Right lobe of liver (tissue), 6 donors: Measurements from ENCODE around the gene CHMP4A. TPM values are rescaled to one million over a fixed set of nuclear protein-coding genes. Genes with fewer than 3 reads are reported as not detected.

Experiments
- ATAC-seq, 4 donors: fragments of 200-7000 bp; cut with Tn5 transposase; one replicate each; pipeline ENCODE4 v1.9.1; 2020; ENCODE audit warnings: mild to moderate bottlenecking in 4 of 4, moderate library complexity in 4 of 4
- DNase-seq, 3 donors: peaks; one replicate each; pipeline ENCODE4 v3.0.0-alpha.2; 2020
- H3K27ac ChIP-seq, 3 donors: fragments of 200-600 bp; one replicate each; pipeline ENCODE4 v1.8.0; 2022
- H3K27me3 ChIP-seq, 2 donors: fragments of 200-600 bp; one replicate each; pipeline ENCODE4 v1.8.0; 2022
- H3K36me3 ChIP-seq, 4 donors: fragments of 200-600 bp; sonication (generic) in 1 of 4; one replicate each; pipeline versions ENCODE4 v1.5.1 to v1.8.0; 2017 to 2022; ENCODE audit warnings: control low read depth in 1 of 4
- H3K4me1 ChIP-seq, 4 donors: fragments of 200-600 bp; sonication (generic) in 1 of 4; one replicate each; pipeline versions ENCODE4 v1.5.1 to v1.8.0; 2017 to 2022; ENCODE audit warnings: control low read depth in 1 of 4
- H3K4me3 ChIP-seq, 3 donors: fragments of 200-600 bp; one replicate each; pipeline ENCODE4 v1.8.0; 2022
- H3K9me3 ChIP-seq, 4 donors: fragments of 200-600 bp; sonication (generic) in 1 of 4; one replicate each; pipeline versions ENCODE4 v1.5.1 to v1.8.0; 2017 to 2022; ENCODE audit warnings: control low read depth in 1 of 4
- CTCF ChIP-seq, 4 donors: fragments of 200-600 bp in 3 of 4; fragments of 450-650 bp in 1 of 4; IDR thresholded peaks; one replicate each; pipeline versions ENCODE4 v1.5.1 to v1.8.0; 2016 to 2022; ENCODE audit warnings: antibody characterized with exemption in 4 of 4, mild to moderate bottlenecking in 2 of 4
- POLR2A ChIP-seq: fragments of 450-650 bp; IDR thresholded peaks from one replicate; pipeline ENCODE4 v1.6.1; 2017; ENCODE audit warnings: antibody characterized with exemption, mild to moderate bottlenecking
- WGBS: methylation state at CpG from one replicate; pipeline ENCODE4 v1.1.6; 2018; ENCODE audit warnings: low coverage, low lambda C conversion rate; ENCODE audit not compliant: insufficient coverage; ENCODE audit errors: missing lambda C conversion rate; 5-methylcytosine and 5-hydroxymethylcytosine counted together
- intact Hi-C, 2 donors: fragments of 100-400 bp; cut with DNase I; formaldehyde crosslinking; loops; one replicate each; pipeline versions ENCODE4 v1.11.2 to v1.14.1; 2022
- total RNA-seq, 6 experiments: library from RNA; depleted of rRNA in 2 of 6; stranded (reverse); fragments of >200 nt in 2 of 6; fragmentation: NEBNext Ultra II Directional in 3 of 6; extraction: Animal tissue kit (Norgen Biotek cat#: 25700) in 3 of 6; gene quantifications; one replicate each; pipeline versions ENCODE4 v1.1.0 to v1.2.4, GENCODE V29; 2016 to 2023
- donor health status: DM: no; HTN: yes; CAD: no.
- donor health status: DM: no; HTN: no; CAD: no.
- donor health status: DM: no; HTN: no; CAD: no.
- donor health status: DM: no; HTN: yes; CAD: no.
- donor health status: DM: no; HTN: yes; CAD: no.

CHMP4A gene
- total RNA-seq, 6 experiments from 2014 or later, result 11.9 to 28.9 (median 17.1) TPM

GRCh38 chr14:24234095-24235005, 21.1 kb upstream of the CHMP4A start:
- H3K4me3 ChIP-seq, result peak overlapping the region in 1 of 3 donors; percentile 81
- intact Hi-C loops, result no loop called here
- H3K27me3 ChIP-seq, result no peaks in the 10 kb centered on the region
- no peaks in the 10 kb centered on the region for H3K9me3 ChIP-seq
- TF ChIP-seq CTCF (IDR thresholded peaks at IDR 0.05) (no peak), POLR2A (no peak)
- peaks cover 0 to 29% (median 8%) of the 10 kb centered on the region in 4 donors for H3K4me1 ChIP-seq
- WGBS, result 89% methylated on average over 3 of the region's 3 CpGs
- DNase-seq, result no peak
- no peak overlapping the region for H3K27ac ChIP-seq
- ATAC-seq, result no peak
- peaks cover 1 to 39% (median 15%) of the 10 kb centered on the region in 4 donors for H3K36me3 ChIP-seq

- Histone ChIP-seq H3K9me3 (no peaks in the 10 kb centered on the region), H3K4me1 (peaks cover 0 to 38% (median 8%) of the 10 kb centered on the region in 4 donors), H3K36me3 (peaks cover under 1 to 30% (median 15%) of the 10 kb centered on the region in 4 donors), H3K27ac (peak overlapping the region in 1 of 3 donors; percentile 85), H3K27me3 (no peaks in the 10 kb centered on the region), H3K4me3 (peak overlapping the region; percentile 81 to 97 (median 95))
- WGBS, result 56% methylated on average over 2 of the region's 2 CpGs
- no peak for TF ChIP-seq POLR2A
- TF ChIP-seq CTCF (IDR thresholded peaks at IDR 0.05), result no peak
- ATAC-seq (no peak), DNase-seq (peak in 1 of 3 donors; percentile 44)
- intact Hi-C loops, result no loop called here
These were observed 20.2 kb upstream of the CHMP4A start for GRCh38 chr14:24233538-24233866.

- intact Hi-C loops, result no loop called here
- peaks cover 0 to 39% (median 8%) of the 10 kb centered on the region in 4 donors for H3K4me1 ChIP-seq
- WGBS, result 3% methylated on average over 33 of the region's 38 CpGs
- no peak for TF ChIP-seq CTCF (IDR thresholded peaks at IDR 0.05)
- no peak for TF ChIP-seq POLR2A
- H3K4me3 ChIP-seq, result peak within 1 kb of the TSS; percentile 81 to 97 (median 95)
- no peaks in the 10 kb centered on the region for H3K9me3 ChIP-seq
- no peaks in the 10 kb centered on the region for H3K27me3 ChIP-seq
- H3K36me3 ChIP-seq, result peaks cover 0 to 25% (median 15%) of the 10 kb centered on the region in 4 donors
- H3K27ac ChIP-seq, result peak within 1 kb of the TSS; percentile 74 to 85 (median 76)
- ATAC-seq, result peak; percentile 64 to 77 (median 69)
- DNase-seq, result peak in 1 of 3 donors; percentile 63
These were observed 19.6 kb upstream of the CHMP4A start, which contains the start of gene GMPR2 for GRCh38 chr14:24232645-24233537. GMPR2 (plus strand) TSS chr14:24232929; CDS start chr14:24233254, 325 bp downstream.

GRCh38 chr14:24232121-24232644, 18.9 kb upstream of the CHMP4A start, which contains the start of gene NEDD8:
NEDD8 (minus strand) TSS chr14:24232367; CDS start chr14:24232267, 100 bp downstream.
- intact Hi-C loops, result no loop called here
- peaks cover 0 to 39% (median 8%) of the 10 kb centered on the region in 4 donors for H3K4me1 ChIP-seq

More at GRCh38 chr14:24232121-24232644, 18.9 kb upstream of the CHMP4A start, which contains the start of gene NEDD8:
- DNase-seq (peak; percentile 91 to 93 (median 93)), ATAC-seq (peak; percentile 87 to 94 (median 92))
- under 1% methylated on average over 17 of the region's 30 CpGs for WGBS
- Histone ChIP-seq H3K27ac (peak within 1 kb of the TSS; percentile 74 to 85 (median 76)), H3K4me3 (peak within 1 kb of the TSS; percentile 81 to 97 (median 95)), H3K27me3 (no peaks in the 10 kb centered on the region), H3K9me3 (no peaks in the 10 kb centered on the region), H3K36me3 (peaks cover 2 to 23% (median 12%) of the 10 kb centered on the region in 4 donors)
- TF ChIP-seq POLR2A (peak; percentile 33), CTCF (IDR thresholded peaks at IDR 0.05) (no peak)
